Measurements from ENCODE around the gene RAB26.
A peak's percentile ranks its signal among the peaks of the same experiment; 100 is the strongest.
"Not testable (repeated sequence)": the region's sequence is repeated elsewhere in the genome, so short reads cannot be mapped to it uniquely, and the experiment has no call there.

Gene RAB26

GRCh38 chr16:2110332-2111008, 38.0 kb upstream of the RAB26 start:
- not testable (repeated sequence) for H3K36me3 ChIP-seq (ENCODE audit: control insufficient read depth, insufficient read depth, low read length); H3K4me1 ChIP-seq (ENCODE audit: control insufficient read depth, insufficient read depth, low read length); H3K27me3 ChIP-seq (ENCODE audit: control insufficient read depth, insufficient read depth, low read length); H3K4me3 ChIP-seq (ENCODE audit: low read length); H3K9ac ChIP-seq (ENCODE audit: low read length); H3K27ac ChIP-seq (ENCODE audit: low read depth, low read length)

DNA sequence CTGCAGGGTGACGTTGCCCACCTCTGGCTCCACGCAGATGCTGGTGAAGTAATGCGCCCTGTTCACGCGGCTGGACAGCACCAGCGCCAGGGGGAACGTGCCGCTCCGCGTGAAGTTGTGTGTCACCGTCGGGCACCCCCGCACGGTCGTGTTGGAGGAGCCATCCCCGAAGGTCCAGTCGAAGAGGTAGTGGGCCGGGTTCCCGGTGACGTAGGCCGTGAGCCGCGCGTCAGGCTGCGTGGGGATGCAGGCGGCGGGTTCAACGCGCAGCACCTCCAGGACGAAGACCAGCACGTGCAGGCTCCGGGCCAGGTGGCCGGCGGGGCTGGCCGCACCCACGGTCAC, 37.4 kb upstream of the RAB26 start:
- not testable (repeated sequence) for H3K4me3 ChIP-seq (ENCODE audit: low read length); H3K36me3 ChIP-seq (ENCODE audit: control insufficient read depth, insufficient read depth, low read length); H3K27ac ChIP-seq (ENCODE audit: low read depth, low read length); H3K9ac ChIP-seq (ENCODE audit: low read length); H3K4me1 ChIP-seq (ENCODE audit: control insufficient read depth, insufficient read depth, low read length); H3K27me3 ChIP-seq (ENCODE audit: control insufficient read depth, insufficient read depth, low read length)

DNA sequence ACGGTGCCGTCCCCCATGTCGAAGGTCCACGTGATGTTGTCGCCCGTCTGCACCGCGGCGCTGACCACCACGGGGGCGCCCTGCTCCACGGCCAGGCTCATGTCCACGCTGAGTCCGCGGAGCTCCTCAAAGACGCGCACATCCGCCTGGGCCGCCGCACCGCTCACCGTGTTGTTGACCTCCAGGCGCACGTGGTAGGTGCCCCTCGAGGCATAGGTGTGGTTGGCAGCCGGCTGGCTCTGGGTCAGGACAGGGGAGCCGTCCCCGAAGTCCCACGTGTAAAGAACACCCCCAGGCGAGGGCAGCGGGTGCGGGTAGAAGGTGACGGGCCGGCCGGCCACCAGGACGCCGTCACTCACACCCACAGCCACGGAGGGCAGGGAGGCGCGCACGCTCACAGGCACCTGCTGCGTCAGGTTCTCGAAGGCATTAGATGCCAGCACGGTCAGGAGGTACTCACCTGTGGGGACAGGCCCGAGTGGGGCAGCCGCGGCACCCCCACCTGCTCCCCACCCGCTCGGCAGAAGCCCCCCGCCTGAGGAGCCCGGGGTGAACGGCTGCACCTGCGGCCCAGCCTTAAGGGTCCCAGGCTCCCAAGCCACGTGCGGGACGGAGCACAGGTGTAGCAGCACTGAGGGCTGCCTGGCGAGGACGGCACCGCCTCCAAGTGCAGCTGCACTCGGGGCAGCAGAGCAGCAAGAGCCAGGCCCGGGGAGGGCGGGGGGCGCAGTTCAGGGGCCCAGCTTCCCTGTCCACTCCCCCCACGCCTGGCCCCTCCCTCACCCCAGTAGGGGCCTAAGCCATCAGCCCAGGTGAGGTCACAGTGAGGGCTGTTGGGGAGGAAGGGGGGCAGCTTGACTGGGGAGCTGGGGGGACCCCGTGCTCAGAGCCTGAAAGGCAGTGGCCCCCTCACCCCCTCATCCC, 36.8 kb upstream of the RAB26 start:
- H3K27me3 ChIP-seq (ENCODE audit: control insufficient read depth, insufficient read depth, low read length); H3K36me3 ChIP-seq (ENCODE audit: control insufficient read depth, insufficient read depth, low read length); H3K4me3 ChIP-seq (ENCODE audit: low read length); H3K4me1 ChIP-seq (ENCODE audit: control insufficient read depth, insufficient read depth, low read length); H3K27ac ChIP-seq (ENCODE audit: low read depth, low read length); H3K9ac ChIP-seq (ENCODE audit: low read length): not testable (repeated sequence)

GRCh38 chr16:2112539-2113106, 35.8 kb upstream of the RAB26 start:
- H3K4me1 ChIP-seq (ENCODE audit: control insufficient read depth, insufficient read depth, low read length); H3K4me3 ChIP-seq (ENCODE audit: low read length); H3K36me3 ChIP-seq (ENCODE audit: control insufficient read depth, insufficient read depth, low read length); H3K27me3 ChIP-seq (ENCODE audit: control insufficient read depth, insufficient read depth, low read length); H3K27ac ChIP-seq (ENCODE audit: low read depth, low read length); H3K9ac ChIP-seq (ENCODE audit: low read length): not testable (repeated sequence)

GRCh38 chr16:2114225-2114624, 34.2 kb upstream of the RAB26 start:
- H3K9ac ChIP-seq (ENCODE audit: low read length); H3K27me3 ChIP-seq (ENCODE audit: control insufficient read depth, insufficient read depth, low read length); H3K27ac ChIP-seq (ENCODE audit: low read depth, low read length); H3K4me1 ChIP-seq (ENCODE audit: control insufficient read depth, insufficient read depth, low read length); H3K4me3 ChIP-seq (ENCODE audit: low read length); H3K36me3 ChIP-seq (ENCODE audit: control insufficient read depth, insufficient read depth, low read length): not testable (repeated sequence)

DNA sequence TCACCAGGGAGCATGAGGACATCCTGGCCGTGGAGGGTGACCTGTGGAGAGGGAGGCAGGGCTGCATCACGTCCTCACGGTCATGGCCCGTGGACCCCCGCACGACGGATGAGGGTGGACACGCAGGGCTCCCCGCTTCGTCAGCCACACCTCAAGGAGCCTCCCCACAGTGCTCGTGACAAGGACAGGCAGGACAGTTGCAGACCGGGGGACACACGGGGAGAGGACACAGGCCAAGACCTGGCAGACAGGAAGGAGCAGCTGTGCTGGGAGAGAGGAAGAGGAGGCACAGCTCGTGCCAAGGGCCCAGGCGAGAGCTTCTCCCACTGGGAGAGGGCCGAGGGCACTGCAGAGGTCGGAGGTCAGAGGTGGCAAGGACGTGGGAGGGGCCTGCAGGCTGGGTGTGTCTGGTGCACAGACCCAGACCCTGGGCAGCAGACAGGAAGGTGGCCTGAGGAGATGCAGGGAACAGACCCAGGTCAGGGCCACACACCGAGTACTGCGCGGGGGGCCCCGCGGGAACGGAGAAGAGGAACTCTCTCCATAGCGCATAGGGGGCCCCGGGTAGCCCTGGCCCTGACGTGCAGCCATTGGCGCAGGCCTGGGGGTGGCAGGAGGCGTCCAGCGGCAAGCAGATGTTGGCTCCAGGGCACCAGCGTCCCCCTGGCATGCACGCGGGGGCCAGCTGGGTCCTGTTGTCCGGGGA, 33.4 kb upstream of the RAB26 start:
- H3K4me1 ChIP-seq (ENCODE audit: control insufficient read depth, insufficient read depth, low read length); H3K36me3 ChIP-seq (ENCODE audit: control insufficient read depth, insufficient read depth, low read length); H3K4me3 ChIP-seq (ENCODE audit: low read length); H3K9ac ChIP-seq (ENCODE audit: low read length); H3K27me3 ChIP-seq (ENCODE audit: control insufficient read depth, insufficient read depth, low read length); H3K27ac ChIP-seq (ENCODE audit: low read depth, low read length): not testable (repeated sequence)

DNA sequence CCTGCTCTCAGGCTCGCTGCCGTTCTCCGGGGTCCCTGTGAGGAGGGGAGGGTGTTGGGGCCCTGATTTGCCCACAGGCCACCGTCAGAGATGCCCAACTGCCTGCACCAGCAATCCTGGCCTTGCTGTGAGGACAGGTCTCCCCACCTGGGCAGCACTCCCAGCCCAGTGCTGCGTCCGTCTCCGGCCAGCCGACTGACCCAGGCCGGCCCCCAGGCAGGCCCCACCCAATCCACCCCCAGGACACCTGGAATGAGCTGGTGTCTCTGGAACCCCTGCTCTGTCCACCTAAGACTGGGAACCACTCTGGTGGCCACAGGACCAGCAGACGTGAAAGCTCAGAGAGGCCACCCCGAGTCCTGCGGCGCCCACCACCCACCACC, 32.8 kb upstream of the RAB26 start:
- no peaks in the 10 kb centered on the region for H3K4me1 ChIP-seq (ENCODE audit: control insufficient read depth, insufficient read depth, low read length)
- no peaks in the 10 kb centered on the region for H3K27me3 ChIP-seq (ENCODE audit: control insufficient read depth, insufficient read depth, low read length)
- H3K36me3 ChIP-seq (ENCODE audit: control insufficient read depth, insufficient read depth, low read length), result peaks cover 3% of the 10 kb centered on the region
- no peak overlapping the region for H3K9ac ChIP-seq (ENCODE audit: low read length)
- H3K27ac ChIP-seq (ENCODE audit: low read depth, low read length), result no peak overlapping the region
- no peak overlapping the region for H3K4me3 ChIP-seq (ENCODE audit: low read length)

DNA sequence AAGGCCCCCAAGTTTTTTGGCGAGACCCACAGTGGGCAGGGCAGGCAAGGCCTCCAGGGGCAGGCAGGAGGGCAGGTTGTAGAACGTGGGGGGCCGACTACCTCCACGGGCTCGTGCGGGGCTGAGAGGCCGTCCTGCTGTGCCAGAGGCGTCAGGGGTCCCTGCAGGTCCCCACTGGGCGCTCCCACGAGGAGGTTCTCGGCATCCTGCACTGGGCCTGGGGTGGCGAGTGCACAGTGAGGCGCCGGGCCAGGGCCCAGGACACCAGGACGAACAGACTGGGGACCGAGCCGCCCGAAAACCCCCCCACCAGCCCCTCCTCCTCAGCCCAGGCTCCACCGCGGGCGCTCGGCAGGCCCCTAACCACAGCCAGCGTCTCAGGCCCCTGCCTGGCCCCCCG, 32.0 kb upstream of the RAB26 start:
- H3K9ac ChIP-seq (ENCODE audit: low read length); H3K4me3 ChIP-seq (ENCODE audit: low read length); H3K27me3 ChIP-seq (ENCODE audit: control insufficient read depth, insufficient read depth, low read length); H3K36me3 ChIP-seq (ENCODE audit: control insufficient read depth, insufficient read depth, low read length); H3K4me1 ChIP-seq (ENCODE audit: control insufficient read depth, insufficient read depth, low read length); H3K27ac ChIP-seq (ENCODE audit: low read depth, low read length): not testable (repeated sequence)

DNA sequence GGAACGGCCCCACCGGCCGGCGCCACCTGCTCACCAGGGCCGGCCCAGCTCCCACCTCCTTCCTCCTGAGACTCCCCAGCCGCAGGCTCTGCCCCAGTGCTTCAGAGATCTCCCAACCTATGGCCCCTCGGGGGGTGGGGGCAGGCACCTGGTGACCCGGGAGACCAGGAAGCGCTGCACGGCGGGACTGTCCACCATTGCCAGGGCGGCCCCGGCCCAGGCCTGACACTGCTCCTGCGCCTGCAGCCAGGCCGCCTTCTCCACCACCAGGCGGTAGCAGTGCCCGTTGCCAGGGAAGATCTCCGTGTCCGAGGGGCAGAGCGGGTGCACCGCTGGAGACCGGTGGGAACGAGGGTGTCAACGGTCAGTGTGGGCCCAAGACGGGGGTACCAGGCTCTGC, 31.1 kb upstream of the RAB26 start:
- H3K27ac ChIP-seq (ENCODE audit: low read depth, low read length); H3K36me3 ChIP-seq (ENCODE audit: control insufficient read depth, insufficient read depth, low read length); H3K4me3 ChIP-seq (ENCODE audit: low read length); H3K4me1 ChIP-seq (ENCODE audit: control insufficient read depth, insufficient read depth, low read length); H3K27me3 ChIP-seq (ENCODE audit: control insufficient read depth, insufficient read depth, low read length); H3K9ac ChIP-seq (ENCODE audit: low read length): not testable (repeated sequence)

- not testable (repeated sequence) for H3K4me3 ChIP-seq (ENCODE audit: low read length); H3K9ac ChIP-seq (ENCODE audit: low read length); H3K27me3 ChIP-seq (ENCODE audit: control insufficient read depth, insufficient read depth, low read length); H3K27ac ChIP-seq (ENCODE audit: low read depth, low read length); H3K36me3 ChIP-seq (ENCODE audit: control insufficient read depth, insufficient read depth, low read length)
- H3K4me1 ChIP-seq (ENCODE audit: control insufficient read depth, insufficient read depth, low read length), result peaks cover 12% of the 10 kb centered on the region
Measured at GRCh38 chr16:2117960-2118722, 30.3 kb upstream of the RAB26 start.

DNA sequence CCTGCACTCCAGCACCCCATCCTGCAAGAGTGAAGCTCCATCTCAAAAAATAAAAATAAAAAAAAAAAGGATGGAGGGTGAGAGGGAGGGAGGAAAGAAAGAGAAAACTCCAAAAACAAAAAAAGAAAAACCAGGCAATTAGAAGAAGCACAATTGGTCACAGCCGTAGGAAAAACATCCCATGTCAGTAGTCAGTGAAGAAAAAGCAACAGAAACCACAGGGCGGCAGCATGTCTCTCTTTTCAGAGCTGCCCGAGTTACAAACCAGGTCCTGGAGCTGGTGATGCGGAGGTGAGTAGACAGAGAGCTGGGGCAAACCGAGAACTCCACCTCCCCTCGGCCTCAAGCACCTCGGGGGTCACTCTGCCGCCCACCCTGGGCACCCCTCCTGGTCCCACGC, 27.1 kb upstream of the RAB26 start:
- H3K36me3 ChIP-seq (ENCODE audit: control insufficient read depth, insufficient read depth, low read length); H3K9ac ChIP-seq (ENCODE audit: low read length); H3K27me3 ChIP-seq (ENCODE audit: control insufficient read depth, insufficient read depth, low read length): not testable (repeated sequence)
- Histone ChIP-seq H3K27ac (ENCODE audit: low read depth, low read length) (peak overlapping the region; percentile 98), H3K4me1 (ENCODE audit: control insufficient read depth, insufficient read depth, low read length) (peaks cover 30% of the 10 kb centered on the region), H3K4me3 (ENCODE audit: low read length) (peak overlapping the region; percentile 27)

- H3K27me3 ChIP-seq (ENCODE audit: control insufficient read depth, insufficient read depth, low read length), result no peaks in the 10 kb centered on the region
- H3K9ac ChIP-seq (ENCODE audit: low read length), result no peak overlapping the region
- peak overlapping the region; percentile 27 for H3K4me3 ChIP-seq (ENCODE audit: low read length)
- peaks cover 35% of the 10 kb centered on the region for H3K4me1 ChIP-seq (ENCODE audit: control insufficient read depth, insufficient read depth, low read length)
- peak overlapping the region; percentile 98 for H3K27ac ChIP-seq (ENCODE audit: low read depth, low read length)
- H3K36me3 ChIP-seq (ENCODE audit: control insufficient read depth, insufficient read depth, low read length), result no peaks in the 10 kb centered on the region
Measured at GRCh38 chr16:2121853-2122252, 26.6 kb upstream of the RAB26 start.
